ENCODE results near the gene KRTAP4-2. TPM values are rescaled to one million over a fixed set of nuclear protein-coding genes. Genes with fewer than 3 reads are reported as not detected.

KRTAP4-2 gene
- polyA plus RNA-seq, 1 of the 3 experiments (the other 2 are of a cell fraction): not detected

DNA sequence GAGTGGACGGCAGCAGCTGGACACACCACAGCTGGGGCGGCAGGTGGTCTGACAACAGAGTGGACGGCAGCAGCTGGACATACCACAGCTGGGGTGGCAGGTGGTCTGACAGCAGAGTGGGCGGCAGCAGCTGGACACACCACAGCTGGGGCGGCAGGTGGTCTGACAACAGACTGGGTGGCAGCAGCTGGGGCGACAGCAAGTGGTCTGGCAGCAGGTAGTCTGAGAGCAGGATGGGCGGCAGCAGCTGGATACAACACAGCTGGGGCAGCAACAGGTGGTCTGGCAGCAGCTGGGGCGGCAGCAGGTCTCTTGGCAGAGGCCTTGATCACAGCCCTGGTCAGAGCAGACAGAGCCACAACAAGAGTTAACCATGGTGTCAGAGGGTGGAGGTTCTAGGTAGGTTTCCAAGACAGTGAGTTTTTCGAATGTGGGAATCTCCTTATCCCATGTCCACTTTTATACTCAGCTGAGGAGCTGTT is 6.5 kb upstream of the KRTAP4-2 start, which contains the start of gene KRTAP4-1 (continued):
- no peak for TF ChIP-seq NFIC (IDR thresholded peaks at IDR 0.05; ENCODE audit: borderline replicate concordance)

DNA sequence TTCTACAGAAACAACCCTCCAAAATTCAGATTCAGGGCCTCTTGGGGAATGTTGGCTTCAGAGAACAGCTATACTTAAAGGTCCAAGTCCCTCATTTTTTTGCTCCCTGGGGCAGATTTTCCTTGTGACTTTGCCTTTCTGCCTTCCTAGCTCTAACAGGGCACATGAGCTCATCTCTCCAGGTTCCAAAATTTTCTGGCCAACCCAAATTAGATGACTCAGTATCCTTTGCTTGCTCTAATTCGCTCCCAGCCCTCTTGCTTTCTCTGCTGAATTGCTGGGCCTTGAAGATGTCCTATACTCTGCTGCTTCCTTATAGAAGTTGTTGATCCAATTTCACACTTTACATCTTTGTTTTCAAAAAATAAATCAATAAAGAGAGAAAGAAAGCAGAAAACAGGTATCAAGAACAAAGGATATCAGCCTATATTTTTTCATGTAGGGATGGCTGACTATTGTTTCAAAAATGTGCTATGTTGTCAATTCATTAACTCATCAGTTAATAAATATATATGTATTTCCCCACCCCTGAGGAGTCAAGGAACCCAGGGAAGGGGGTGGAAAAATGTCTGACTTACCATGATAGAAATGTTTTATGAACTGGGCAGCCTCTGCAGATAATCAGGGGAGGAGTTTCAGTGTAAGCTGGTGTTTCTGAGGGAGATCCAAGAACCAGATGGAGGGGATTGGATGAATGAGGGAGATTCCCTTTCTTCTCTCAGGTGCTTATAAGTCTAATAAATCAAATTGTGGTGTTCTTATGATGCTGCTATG is 1.0 kb upstream of the KRTAP4-2 start:
- Histone ChIP-seq H3K27me3 (ENCODE audit: insufficient read depth) (peaks cover 34% of the 10 kb centered on the region), H3K9me3 (no peaks in the 10 kb centered on the region), H3K9me2 (no peaks in the 10 kb centered on the region), H3K79me2 (ENCODE audit: insufficient read depth) (no peaks in the 10 kb centered on the region), H3K9ac (no peak overlapping the region), H3K4me3 (ENCODE audit: low read depth in 2 of 2, low read length in 1 of 2) (no peak overlapping the region), H2AFZ (ENCODE audit: low read depth) (no peak overlapping the region), H3K4me2 (no peak overlapping the region), H4K20me1 (ENCODE audit: insufficient read depth) (no peaks in the 10 kb centered on the region), H3F3A (replicated peaks; ENCODE audit: insufficient read depth) (no peaks in the 10 kb centered on the region), H3K27ac (ENCODE audit: low read depth in 2 of 2, low read length in 1 of 2) (no peak overlapping the region), H3K4me1 (ENCODE audit: control insufficient read depth in 1 of 2, insufficient read depth in 2 of 2, low read depth in 1 of 2, low read length in 1 of 2) (no peaks in the 10 kb centered on the region), H3K36me3 (replicated peaks in 1 of 2; ENCODE audit: control insufficient read depth in 1 of 2, insufficient read depth in 2 of 2, low read length in 1 of 2) (no peaks in the 10 kb centered on the region)
- WGBS (ENCODE audit: low lambda C conversion rate): 25% methylated on average over 1 of the region's 1 CpG
- ChIA-PET POLR2A (no interaction called here), CTCF (no interaction called here)
- DNase-seq: no peak
- no peak for TF ChIP-seq EP300 (IDR thresholded peaks at IDR 0.05; ENCODE audit: borderline replicate concordance in 1 of 2, low read depth in 1 of 2, low read length in 1 of 2)
- TF ChIP-seq SIN3A (IDR thresholded peaks at IDR 0.05; ENCODE audit: borderline replicate concordance, low read depth, low read length): no peak
- TF ChIP-seq, protein P1, sequence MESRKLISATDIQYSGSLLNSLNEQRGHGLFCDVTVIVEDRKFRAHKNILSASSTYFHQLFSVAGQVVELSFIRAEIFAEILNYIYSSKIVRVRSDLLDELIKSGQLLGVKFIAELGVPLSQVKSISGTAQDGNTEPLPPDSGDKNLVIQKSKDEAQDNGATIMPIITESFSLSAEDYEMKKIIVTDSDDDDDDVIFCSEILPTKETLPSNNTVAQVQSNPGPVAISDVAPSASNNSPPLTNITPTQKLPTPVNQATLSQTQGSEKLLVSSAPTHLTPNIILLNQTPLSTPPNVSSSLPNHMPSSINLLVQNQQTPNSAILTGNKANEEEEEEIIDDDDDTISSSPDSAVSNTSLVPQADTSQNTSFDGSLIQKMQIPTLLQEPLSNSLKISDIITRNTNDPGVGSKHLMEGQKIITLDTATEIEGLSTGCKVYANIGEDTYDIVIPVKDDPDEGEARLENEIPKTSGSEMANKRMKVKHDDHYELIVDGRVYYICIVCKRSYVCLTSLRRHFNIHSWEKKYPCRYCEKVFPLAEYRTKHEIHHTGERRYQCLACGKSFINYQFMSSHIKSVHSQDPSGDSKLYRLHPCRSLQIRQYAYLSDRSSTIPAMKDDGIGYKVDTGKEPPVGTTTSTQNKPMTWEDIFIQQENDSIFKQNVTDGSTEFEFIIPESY (IDR thresholded peaks at IDR 0.05; ENCODE audit: borderline replicate concordance, low read depth): no peak

DNA sequence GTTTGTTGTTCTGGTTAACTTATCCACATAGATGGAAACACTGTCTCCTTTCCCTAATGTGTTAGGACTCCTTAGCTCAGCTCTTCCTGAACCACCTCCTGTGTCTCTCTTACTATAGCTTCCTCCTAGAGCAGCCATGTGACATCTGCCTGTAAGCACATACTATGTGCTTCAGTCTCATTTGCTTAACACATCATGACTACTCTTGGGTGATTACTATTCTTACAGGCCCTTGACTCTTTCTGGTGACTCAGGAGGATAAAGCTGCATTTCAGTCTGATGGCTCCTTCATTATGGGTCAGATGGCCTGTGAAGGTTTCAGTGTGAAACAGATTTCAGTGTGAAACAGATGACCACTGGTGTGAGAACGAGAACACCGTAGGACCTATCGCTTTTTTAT is 320 bp upstream of the KRTAP4-2 start:
- H3K4me3 ChIP-seq (ENCODE audit: low read depth in 2 of 2, low read length in 1 of 2): no peak overlapping the region
- H3K36me3 ChIP-seq (replicated peaks in 1 of 2; ENCODE audit: control insufficient read depth in 1 of 2, insufficient read depth in 2 of 2, low read length in 1 of 2): no peaks in the 10 kb centered on the region
- H3F3A ChIP-seq (replicated peaks; ENCODE audit: insufficient read depth): no peaks in the 10 kb centered on the region
- 33% methylated on average over 3 of the region's 3 CpGs for WGBS (ENCODE audit: low lambda C conversion rate)
- CTCF ChIA-PET: no interaction called here
- TF ChIP-seq FOSL2 (IDR thresholded peaks at IDR 0.05; ENCODE audit: borderline replicate concordance, low read depth) (no peak), YY1 (IDR thresholded peaks at IDR 0.05; ENCODE audit: low read depth) (no peak)
- no peaks in the 10 kb centered on the region for H4K20me1 ChIP-seq (ENCODE audit: insufficient read depth)
- H3K9me3 ChIP-seq: no peaks in the 10 kb centered on the region
- H3K27me3 ChIP-seq (ENCODE audit: insufficient read depth): peaks cover 34% of the 10 kb centered on the region
- no peak for DNase-seq
- no peaks in the 10 kb centered on the region for H3K79me2 ChIP-seq (ENCODE audit: insufficient read depth)
- H2AFZ ChIP-seq (ENCODE audit: low read depth): no peak overlapping the region
- no peak overlapping the region for H3K9ac ChIP-seq
- H3K9me2 ChIP-seq: no peaks in the 10 kb centered on the region
- H3K4me2 ChIP-seq: no peak overlapping the region
- H3K4me1 ChIP-seq (ENCODE audit: control insufficient read depth in 1 of 2, insufficient read depth in 2 of 2, low read depth in 1 of 2, low read length in 1 of 2): no peaks in the 10 kb centered on the region
- H3K27ac ChIP-seq (ENCODE audit: low read depth in 2 of 2, low read length in 1 of 2): no peak overlapping the region
- POLR2A ChIA-PET: no interaction called here

Measured in SK-N-SH (cell line).